ENCODE measurements around the gene LNP1. TPM values are rescaled to one million over a fixed set of nuclear protein-coding genes. Genes with fewer than 3 reads are reported as not detected.

LNP1 gene
- total and polyA plus RNA-seq, 2 of the 13 experiments (the other 11 are each of a cell fraction or from before 2014, with no cell fraction given): 3.6 to 7.0 TPM

- TF ChIP-seq ZNF746 (CRISPR knock-in tag; IDR thresholded peaks at IDR 0.05) (no peak), ZNF777 (CRISPR knock-in tag; IDR thresholded peaks at IDR 0.05) (no peak), ZFP36L2 (CRISPR knock-in tag; IDR thresholded peaks at IDR 0.05) (no peak), ZNF83 (CRISPR knock-in tag; IDR thresholded peaks at IDR 0.05; ENCODE audit: borderline replicate concordance) (no peak), HDAC2 (CRISPR knock-in tag; IDR thresholded peaks at IDR 0.05) (no peak), GLMP (CRISPR knock-in tag; IDR thresholded peaks at IDR 0.05; ENCODE audit: borderline replicate concordance) (no peak), MNT (IDR thresholded peaks at IDR 0.05) (no peak), HES4 (CRISPR knock-in tag; IDR thresholded peaks at IDR 0.05; ENCODE audit: borderline replicate concordance) (no peak), YY1 (IDR thresholded peaks at IDR 0.05; ENCODE audit: insufficient read depth, insufficient replicate concordance, low read depth, low read length) (no peak)
Observed at GRCh38 chr3:100470951-100471350, 69.6 kb downstream of the LNP1 start (continued).

DNA sequence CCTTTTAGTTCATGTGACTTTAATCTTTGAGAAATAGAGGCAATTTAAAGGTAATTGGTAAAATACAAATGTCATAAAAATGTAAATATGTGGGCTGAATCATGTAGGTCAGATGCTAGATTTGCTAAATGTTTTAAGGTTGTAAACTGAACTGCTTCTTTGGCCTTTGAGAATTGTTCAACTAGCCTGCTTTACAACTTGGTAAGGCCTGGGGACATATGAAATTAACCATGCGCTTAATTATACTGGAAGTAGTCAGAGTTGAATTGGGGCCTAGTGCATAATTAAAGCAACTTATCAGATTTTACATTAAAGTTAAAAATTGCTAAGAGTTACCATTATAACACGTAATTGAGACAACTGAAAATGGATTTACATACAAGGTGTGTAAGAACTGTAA, 70.1 kb downstream of the LNP1 start:
- H4K20me1 ChIP-seq (ENCODE audit: insufficient read depth, low read length): no peaks in the 10 kb centered on the region
- ChIA-PET POLR2A (no interaction called here), CTCF (ENCODE audit: low intra/inter-chr PET ratio, low total read pairs) (no interaction called here)
- FAIRE-seq (no peak), ATAC-seq (no peak), DNase-seq (ENCODE audit: low spot score) (no peak)
- in situ Hi-C loops (cut with HindIII; ENCODE audit: extremely low pct_ligation_motif_present, low pct_unique_long_range_greater_than_20kb) (loop anchor here (25.0 kb wide), 1 partner anchor 241 kb away; the partner anchor contains the start of gene TFG), intact Hi-C loops (cut with micrococcal nuclease; ENCODE audit: unreplicated experiment) (no loop called here)
- H3K4me3 ChIP-seq (replicated peaks in 1 of 3; ENCODE audit: insufficient read depth in 1 of 3, low read depth in 2 of 3, low read length in 3 of 3): no peak overlapping the region
- no TSS peak for BruUV-seq (replicated peaks)
- H2AFZ ChIP-seq (ENCODE audit: low read length): no peak overlapping the region
- H3K4me2 ChIP-seq (ENCODE audit: low read depth, low read length): no peak overlapping the region
- no peaks in the 10 kb centered on the region for H3K27me3 ChIP-seq (ENCODE audit: control insufficient read depth in 1 of 2, insufficient read depth in 2 of 2, low read length in 2 of 2)
- no peaks in the 10 kb centered on the region for H3K79me2 ChIP-seq (ENCODE audit: insufficient read depth, low read length)
- 46% methylated on average over 2 of the region's 2 CpGs for WGBS (ENCODE audit: low lambda C conversion rate)
- H3K4me1 ChIP-seq (ENCODE audit: insufficient read depth, low read length): no peaks in the 10 kb centered on the region
- no peaks in the 10 kb centered on the region for H3K36me3 ChIP-seq (replicated peaks in 1 of 2; ENCODE audit: control insufficient read depth in 1 of 2, insufficient read depth in 2 of 2, low read length in 2 of 2)
- no peak overlapping the region for H3K27ac ChIP-seq (ENCODE audit: extremely low read length, insufficient read depth, low read length)
- TF ChIP-seq BRCA1 (CRISPR knock-in tag; IDR thresholded peaks at IDR 0.05) (no peak), ZSCAN22 (CRISPR knock-in tag; IDR thresholded peaks at IDR 0.05) (no peak), ZSCAN25 (CRISPR knock-in tag; IDR thresholded peaks at IDR 0.05) (no peak), RNF2 (conservative IDR thresholded peaks at IDR 0.05; ENCODE audit: low read depth) (no peak)
- TF ChIP-seq, protein P1, sequence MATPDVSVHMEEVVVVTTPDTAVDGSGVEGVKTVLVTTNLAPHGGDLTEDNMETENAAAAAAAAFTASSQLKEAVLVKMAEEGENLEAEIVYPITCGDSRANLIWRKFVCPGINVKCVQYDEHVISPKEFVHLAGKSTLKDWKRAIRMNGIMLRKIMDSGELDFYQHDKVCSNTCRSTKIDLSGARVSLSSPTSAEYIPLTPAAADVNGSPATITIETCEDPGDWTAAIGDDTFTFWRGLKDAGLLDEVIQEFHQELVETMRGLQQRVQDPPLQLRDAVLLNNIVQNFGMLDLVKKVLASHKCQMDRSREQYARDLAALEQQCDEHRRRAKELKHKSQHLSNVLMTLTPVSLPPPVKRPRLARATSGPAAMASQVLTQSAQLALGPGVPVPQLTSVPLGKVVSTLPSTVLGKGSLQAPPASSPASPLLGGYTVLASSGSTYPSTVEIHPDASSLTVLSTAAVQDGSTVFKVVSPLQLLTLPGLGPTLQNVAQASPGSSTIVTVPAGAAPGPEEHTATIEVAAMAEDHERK (CRISPR knock-in tag; IDR thresholded peaks at IDR 0.05; ENCODE audit: low read depth): no peak
- TF ChIP-seq, protein P2, sequence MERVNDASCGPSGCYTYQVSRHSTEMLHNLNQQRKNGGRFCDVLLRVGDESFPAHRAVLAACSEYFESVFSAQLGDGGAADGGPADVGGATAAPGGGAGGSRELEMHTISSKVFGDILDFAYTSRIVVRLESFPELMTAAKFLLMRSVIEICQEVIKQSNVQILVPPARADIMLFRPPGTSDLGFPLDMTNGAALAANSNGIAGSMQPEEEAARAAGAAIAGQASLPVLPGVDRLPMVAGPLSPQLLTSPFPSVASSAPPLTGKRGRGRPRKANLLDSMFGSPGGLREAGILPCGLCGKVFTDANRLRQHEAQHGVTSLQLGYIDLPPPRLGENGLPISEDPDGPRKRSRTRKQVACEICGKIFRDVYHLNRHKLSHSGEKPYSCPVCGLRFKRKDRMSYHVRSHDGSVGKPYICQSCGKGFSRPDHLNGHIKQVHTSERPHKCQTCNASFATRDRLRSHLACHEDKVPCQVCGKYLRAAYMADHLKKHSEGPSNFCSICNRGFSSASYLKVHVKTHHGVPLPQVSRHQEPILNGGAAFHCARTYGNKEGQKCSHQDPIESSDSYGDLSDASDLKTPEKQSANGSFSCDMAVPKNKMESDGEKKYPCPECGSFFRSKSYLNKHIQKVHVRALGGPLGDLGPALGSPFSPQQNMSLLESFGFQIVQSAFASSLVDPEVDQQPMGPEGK (CRISPR knock-in tag; IDR thresholded peaks at IDR 0.05): no peak
- H3K9me3 ChIP-seq (ENCODE audit: low read length): peaks cover 25% of the 10 kb centered on the region
- no peak overlapping the region for H3K9ac ChIP-seq (ENCODE audit: insufficient read depth, low read depth, low read length)
